HG02885 (cell line): Measurements from ENCODE around the gene KRTAP4-9.
"Not testable (repeated sequence)": the region's sequence is repeated elsewhere in the genome, so short reads cannot be mapped to it uniquely, and the experiment has no call there.

Experiments
- ATAC-seq: cut with Tn5 transposase; IDR thresholded peaks from one replicate; pipeline ENCODE4 v1.9.1; 2021; ENCODE audit warnings: mild to moderate bottlenecking; ENCODE audit not compliant: unreplicated experiment, poor library complexity

The KRTAP4-9 gene

DNA sequence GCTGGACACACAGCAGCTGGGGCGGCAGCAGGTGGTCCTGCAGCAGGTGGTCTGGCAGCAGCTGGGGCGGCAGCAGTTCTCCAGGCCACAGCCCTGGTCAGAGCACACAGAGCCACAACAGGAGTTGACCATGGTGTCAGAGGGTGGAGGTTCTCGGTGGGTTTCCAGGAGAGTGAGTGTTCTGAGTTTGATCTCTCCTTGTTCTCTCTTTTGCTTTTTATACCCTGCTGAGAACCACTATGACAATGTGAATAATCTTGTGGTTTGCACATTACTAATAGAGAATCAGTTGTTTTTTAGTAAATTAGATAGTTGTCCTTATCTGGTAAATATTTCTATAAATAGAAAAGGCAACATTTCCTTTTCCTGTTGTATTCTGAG lies 18.8 kb downstream of the KRTAP4-9 start, which contains the start of gene KRTAP4-12:
Gene KRTAP4-12, minus strand, starts transcription at position 192 of the 381 bp plus-strand sequence. Its CDS starts 60 bp downstream, at position 132.
- ATAC-seq: not testable (repeated sequence)

DNA sequence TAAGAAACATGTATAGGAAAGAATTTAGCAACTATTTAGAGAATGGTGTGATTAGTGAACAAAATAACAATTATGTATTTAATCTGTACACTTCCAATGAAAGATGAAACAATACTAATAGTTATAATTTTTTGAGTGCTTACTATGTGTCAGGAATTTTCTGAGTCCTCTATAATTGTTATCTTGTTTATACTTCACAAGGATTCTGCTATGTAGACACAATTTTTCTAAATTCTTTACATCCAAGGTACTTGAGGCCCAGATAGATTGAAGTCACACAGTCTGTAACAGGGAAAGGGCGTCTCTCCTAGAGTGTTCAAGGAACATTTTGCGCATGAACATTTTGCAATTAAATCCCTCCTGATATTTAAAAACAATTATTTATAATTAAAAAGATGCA lies 19.9 kb downstream of the KRTAP4-9 start:
- ATAC-seq: no peak

DNA sequence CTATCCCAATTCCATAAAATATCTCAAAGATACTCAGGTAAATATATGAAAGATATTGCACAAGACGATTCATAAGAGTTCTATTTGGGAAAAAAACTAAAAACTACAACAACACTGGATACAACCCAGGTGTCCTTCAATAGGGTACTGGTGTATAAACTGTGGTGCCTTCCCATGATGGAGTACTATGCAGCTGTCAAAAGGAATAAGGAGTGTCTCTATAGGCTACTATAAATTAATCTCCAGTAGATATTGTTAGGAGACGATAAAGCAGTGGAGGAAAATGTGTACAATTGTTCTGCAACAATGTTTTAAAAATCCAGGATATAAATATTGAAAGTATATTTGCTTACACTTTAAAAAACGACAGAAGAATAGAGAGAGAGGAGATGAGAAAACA lies 21.2 kb downstream of the KRTAP4-9 start:
- no peak for ATAC-seq

DNA sequence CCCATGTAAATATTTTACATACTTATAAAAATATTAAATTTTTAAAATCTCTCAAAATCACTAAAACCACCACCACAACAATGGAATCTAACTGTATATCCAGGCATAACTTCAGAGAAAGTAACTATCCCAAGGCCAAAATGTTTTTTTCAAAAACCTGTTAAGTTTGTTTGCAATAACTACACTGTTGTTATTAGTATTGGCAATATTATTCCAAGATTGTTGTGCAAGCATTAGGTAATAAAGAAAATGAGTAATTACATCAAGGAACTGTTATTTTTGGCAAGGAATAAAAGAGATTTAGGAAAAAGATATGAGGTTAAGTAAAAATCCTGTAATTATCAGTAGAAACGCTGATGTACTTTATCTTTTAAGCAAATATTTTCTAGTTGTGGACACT lies 22.2 kb downstream of the KRTAP4-9 start:
- ATAC-seq: no peak

DNA sequence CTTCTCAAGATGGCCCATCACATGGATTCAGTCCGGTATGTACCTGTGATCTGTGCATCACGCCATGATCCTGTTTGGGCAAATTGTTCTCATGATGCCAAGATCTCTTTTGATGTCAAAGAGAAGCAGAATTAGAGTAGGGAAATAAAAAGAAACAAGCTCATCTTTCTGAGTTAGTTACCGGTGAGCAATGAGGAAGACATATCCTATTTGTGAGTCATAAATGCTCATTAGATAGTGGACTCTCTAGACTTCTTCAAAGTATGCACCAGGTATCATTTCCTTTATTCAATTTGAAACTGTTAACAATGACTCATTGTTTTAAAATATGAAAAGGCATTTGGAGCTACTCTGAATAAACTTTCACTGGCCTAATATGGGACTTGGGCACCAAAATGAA lies 26.8 kb downstream of the KRTAP4-9 start:
- no peak for ATAC-seq

DNA sequence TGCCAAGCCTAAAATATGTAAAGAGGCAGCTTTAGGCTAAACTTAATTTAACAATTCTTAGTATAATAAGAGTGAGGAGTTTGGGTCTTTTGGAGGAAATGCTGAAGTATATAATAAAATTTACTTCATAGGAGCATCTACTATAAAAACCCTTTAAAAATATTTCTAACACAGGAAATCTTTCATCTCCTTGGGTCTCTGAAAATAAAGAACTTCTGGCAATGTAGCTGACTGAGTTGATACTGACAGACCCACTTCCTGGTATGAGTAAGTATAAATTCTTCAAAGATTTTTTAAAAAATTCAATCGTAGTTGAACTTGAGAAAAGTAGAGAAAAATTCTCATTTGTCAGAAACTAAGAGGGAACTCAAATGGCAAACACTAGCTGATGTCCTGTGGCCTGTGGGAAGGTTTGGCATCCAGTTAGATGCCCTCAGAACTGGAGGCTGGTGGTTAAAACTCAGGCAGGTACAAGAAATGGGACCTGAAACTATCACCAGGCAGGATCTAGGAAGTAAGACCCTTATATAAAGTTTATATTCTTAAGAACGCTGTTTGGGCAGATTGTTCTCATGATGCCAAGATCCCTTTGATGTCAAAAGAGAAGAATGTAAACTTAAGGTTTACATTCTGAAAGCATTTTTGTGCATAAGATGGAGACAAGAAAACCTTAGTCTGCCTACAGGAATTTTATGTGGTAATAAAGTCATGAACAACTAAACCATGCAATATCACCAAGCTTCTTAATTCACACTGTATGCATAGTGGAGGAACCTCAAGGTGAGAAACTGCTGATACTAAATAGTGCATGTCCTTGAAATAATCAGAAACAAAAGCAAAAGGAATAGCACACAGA lies 28.9 kb downstream of the KRTAP4-9 start:
- no peak for ATAC-seq

DNA sequence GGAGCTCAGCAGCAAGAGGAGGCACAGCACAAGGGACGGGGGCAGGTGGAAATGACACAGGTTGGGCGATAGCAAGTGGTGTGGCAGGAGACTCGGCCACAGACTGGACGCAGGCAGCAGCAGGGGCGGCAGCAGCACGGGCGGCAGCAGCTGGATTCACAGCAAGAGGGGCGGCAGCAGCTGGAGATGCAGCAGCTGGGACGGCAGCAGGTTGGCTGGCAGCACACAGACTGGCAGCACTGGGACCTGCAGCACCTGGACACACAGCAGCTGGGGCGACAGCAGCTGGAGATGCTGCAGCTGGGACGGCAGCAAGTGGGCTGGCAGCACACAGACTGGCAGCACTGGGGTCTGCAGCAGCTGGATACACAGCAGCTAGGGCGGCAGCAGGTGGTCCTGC lies 34.7 kb downstream of the KRTAP4-9 start:
- ATAC-seq: not testable (repeated sequence)

DNA sequence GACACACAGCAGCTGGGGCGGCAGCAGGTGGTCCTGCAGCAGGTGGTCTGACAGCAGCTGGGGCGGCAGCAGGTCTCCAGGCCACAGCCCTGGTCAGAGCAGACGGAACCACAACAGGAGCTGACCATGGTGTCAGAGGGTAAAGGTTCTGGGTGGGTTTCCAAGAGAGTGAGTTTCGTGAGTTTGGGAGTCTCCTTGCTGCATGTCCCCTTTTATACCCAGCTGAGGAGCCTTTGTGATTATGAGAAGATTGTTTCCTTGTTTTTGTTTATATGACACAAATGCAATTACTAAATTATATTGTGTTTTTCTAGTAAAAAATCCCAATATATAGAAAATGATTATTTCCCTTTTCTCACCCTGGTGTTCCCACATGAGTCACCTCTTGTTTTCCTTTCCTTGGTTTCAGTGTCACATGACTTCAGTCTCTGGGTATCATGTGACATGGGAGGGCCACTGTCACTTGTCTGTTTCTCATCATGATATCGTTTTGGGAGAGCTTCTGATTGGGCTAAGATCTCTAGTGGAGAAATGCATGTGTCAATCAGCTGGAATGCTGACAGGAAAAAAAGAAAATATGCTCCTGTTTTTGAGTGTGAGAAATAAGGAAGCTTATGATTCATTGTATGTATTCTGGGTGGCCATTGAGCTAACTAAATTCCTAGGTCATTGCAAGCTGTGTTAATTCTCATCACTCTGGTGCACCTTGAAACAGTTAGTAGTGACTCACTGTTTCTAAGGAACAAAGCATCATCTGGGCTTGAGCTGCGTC lies 35.4 kb downstream of the KRTAP4-9 start, which contains the start of gene KRTAP4-6:
Gene KRTAP4-6, minus strand, starts transcription at position 185 of the 772 bp plus-strand sequence. Its CDS starts 57 bp downstream, at position 128.
- ATAC-seq: no peak

DNA sequence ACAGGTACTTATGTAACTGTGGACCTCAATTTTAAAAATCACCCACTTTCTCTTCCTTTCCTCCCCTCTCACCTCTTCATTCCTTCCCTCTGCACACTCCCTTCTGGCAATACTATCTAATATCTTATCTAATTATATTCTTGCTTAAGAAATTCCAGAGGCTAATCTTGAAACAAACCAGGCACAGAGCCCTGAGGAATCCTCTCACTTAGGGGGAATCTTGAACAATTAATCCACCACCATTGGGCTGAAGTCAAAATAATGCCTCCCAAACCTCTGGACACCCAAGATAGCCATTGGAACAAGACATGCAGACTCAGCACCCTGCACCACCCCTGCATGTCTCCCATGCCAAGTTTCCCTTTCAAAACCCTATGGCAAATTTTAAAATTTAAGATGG lies 36.2 kb downstream of the KRTAP4-9 start:
- ATAC-seq: no peak

DNA sequence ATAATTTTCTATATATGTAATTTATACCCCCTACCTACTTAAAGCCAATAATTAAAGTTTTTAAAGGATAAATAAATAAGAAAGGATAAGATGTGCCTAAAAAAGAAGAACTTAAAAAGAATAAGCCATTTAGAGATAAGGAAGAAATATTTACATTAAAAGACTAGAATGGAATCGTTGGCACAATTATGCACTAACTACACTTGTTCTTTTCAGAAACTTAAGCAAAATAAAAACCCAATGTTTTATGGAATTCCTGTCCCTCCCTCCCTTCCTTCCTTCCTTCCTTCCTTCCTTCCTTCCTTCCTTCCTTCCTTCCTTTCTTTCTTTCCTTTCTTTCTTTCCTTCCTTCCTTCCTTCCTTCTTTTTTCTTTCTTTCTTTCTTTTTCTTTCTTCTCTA lies 39.7 kb downstream of the KRTAP4-9 start:
- no peak for ATAC-seq

DNA sequence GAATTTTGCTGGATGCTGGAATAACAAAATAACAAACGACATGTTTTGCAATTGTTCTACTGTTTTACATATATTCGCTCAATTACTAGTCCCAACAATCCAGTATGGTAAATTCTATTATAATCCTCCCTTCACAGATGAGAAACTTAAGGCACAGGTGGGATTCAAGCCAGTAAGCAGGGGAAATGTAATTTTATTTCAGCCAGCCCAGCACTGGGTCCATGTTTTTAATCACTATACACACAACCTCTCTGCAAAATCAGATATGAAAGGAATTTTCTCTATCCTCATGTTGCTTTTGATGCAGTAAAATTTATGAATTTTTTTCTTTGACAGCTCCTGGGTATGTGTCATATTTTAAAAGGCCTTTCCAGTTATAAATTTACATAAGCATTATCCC lies 40.1 kb downstream of the KRTAP4-9 start:
- ATAC-seq: no peak

DNA sequence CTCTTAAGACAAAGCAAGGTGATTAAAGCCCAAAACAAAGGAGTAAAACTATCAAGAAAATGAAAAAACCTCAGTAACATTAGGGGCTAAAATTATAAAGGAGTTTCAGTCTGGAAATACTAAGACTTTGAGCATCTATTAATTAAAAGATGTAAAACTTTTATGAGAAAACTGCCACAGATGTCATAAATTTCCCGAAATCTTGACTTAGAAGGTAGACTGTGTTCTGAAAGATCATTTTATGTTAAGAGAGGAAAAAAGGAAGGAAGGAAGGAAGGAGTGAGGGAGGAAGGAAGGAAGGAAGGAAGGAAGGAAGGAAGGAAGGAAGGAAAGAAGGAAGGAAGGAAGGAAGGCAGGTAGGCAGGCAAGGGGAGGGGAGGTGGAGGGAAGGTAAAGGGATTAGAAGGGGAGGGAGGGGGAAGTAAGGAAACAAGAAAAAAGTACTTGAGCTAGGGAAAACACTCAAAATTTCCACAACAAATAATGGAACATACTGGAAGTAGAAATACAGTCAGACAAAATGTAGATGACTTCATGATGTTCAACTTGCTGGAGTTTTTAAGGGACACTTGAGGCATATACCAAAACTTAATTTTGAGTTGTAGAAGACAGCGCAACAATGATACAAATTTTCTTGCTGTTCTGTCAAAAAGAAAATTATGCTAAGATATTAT lies 42.5 kb downstream of the KRTAP4-9 start:
- ATAC-seq: no peak

DNA sequence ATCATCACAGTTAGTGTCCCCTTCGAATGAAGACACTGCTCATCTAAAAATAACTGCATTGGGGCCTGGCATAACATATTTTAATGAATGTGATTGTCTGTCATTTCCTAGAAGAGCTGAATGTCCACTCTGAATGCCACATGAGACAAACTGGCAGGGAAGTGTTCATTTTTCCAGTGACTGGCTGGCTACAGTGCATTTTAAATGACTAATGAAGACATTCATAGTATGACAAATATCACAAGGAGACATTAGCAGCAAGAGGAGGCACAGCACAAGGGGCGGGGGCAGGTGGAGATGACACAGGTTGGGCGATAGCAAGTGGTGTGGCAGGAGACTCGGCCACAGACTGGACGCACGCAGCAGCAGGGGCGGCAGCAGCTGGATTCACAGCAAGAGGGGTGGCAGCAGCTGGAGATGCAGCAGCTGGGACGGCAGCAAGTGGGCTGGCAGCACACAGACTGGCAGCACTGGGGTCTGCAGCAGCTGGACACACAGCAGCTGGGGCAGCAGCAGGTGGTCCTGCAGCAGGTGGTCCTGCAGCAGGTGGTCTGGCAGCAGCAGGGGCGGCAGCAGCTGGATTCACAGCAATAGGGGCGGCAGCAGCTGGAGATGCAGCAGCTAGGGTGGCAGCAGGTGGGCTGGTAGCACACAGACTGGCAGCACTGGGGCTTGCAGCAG lies 43.9 kb downstream of the KRTAP4-9 start:
- not testable (repeated sequence) for ATAC-seq

DNA sequence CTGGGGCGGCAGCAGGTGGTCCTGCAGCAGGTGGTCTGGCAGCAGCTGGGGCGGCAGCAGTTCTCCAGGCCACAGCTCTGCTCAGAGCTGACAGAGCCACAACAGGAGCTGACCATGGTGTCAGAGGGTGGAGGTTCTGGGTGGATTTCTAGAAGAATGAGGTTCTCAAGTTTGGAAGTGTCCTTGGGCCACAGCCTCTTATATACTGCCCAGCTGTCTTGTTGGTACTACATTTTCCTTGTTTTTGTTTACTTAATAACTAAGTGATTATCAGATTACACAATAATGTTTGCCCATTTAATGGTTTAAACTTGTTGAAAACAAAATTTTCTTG lies 44.4 kb downstream of the KRTAP4-9 start, which contains the start of gene KRTAP4-5:
Gene KRTAP4-5, minus strand, starts transcription at position 174 of the 334 bp plus-strand sequence. Its CDS starts 58 bp downstream, at position 116.
- no peak for ATAC-seq

DNA sequence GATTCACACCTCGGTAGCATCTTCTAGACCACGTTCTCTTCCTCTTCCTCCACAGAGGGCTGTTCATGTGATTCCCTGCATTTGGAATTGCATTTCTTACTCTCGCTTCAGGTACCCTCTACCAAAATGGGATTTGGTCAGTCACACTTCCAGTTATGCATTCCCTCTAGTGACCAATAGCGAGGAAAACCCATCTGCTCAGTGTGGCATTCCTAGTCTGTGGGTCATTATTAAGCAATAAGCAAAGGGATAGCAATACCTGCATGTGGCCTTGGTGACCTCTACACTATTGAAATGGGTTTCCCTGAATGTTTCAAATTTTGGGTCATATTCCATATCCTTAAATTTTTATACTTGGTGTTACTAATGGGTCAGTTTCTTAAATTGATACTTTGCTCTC lies 44.8 kb downstream of the KRTAP4-9 start:
- ATAC-seq: no peak

DNA sequence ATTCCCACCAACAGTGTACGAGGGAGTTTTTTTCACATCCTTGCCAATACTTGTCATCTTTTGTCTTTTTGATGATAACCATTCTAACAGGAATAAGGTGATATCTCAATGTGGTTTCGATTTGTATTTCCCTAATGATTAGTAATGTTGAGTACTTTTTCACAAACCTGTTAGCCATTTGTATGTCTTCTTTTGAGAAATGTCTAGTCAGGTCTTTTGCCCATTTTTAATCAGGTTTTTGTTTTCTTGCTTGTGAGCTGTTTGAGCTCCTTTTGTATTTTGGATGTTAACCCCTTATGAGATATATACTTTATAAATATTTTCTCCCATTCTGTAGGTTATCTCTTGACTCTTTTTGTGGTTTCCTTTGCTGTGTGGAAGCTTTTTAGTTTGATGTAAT lies 46.3 kb downstream of the KRTAP4-9 start:
- no peak for ATAC-seq

DNA sequence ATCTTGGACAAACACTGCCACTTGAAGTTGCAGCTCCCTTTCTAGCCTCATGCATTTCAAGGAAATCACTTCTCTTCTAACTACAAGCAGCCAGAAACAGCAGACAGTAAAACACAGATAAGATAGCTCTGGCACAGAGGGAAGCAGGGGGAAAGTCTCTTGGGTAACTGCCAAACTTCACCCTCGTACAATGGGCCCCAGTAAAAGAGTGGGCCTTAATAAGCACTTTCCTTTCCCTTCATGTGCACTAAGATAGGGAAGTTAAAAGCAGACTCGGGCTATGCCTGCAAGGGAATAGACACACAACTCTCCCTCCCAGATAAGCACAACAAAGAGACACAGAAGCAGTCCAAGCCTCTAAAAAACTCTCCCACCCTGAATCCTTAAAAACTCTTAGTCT lies 48.7 kb downstream of the KRTAP4-9 start:
- ATAC-seq: no peak
